HG02943 (cell line): ENCODE measurements around the gene INPP5A.
"Not testable (repeated sequence)": the region's sequence is repeated elsewhere in the genome, so short reads cannot be mapped to it uniquely, and the experiment has no call there.

ENCODE experiments used
- ATAC-seq: cut with Tn5 transposase; IDR thresholded peaks from one replicate; pipeline ENCODE4 v1.9.1; 2021; ENCODE audit warnings: mild to moderate bottlenecking, low read depth, moderate library complexity; ENCODE audit not compliant: unreplicated experiment

The INPP5A gene

GRCh38 chr10:132726951-132727350, 189.4 kb downstream of the INPP5A start:
- ATAC-seq: no peak

GRCh38 chr10:132727411-132727810, 189.8 kb downstream of the INPP5A start:
- no peak for ATAC-seq

GRCh38 chr10:132728321-132728720, 190.7 kb downstream of the INPP5A start:
- no peak for ATAC-seq

GRCh38 chr10:132728741-132729140, 191.2 kb downstream of the INPP5A start:
- ATAC-seq: no peak

GRCh38 chr10:132729810-132730572, 192.4 kb downstream of the INPP5A start:
- no peak for ATAC-seq

GRCh38 chr10:132730573-132730953, 193.0 kb downstream of the INPP5A start:
- ATAC-seq: no peak

- ATAC-seq: no peak
These were observed 194.9 kb downstream of the INPP5A start for GRCh38 chr10:132732518-132732917.

- no peak for ATAC-seq
These were observed 196.3 kb downstream of the INPP5A start for GRCh38 chr10:132733926-132734325.

GRCh38 chr10:132735341-132735775, 197.8 kb downstream of the INPP5A start:
- ATAC-seq: no peak

GRCh38 chr10:132735923-132736391, 198.4 kb downstream of the INPP5A start:
- ATAC-seq: no peak

GRCh38 chr10:132737390-132738048, 199.9 kb downstream of the INPP5A start:
- ATAC-seq: no peak

GRCh38 chr10:132738454-132739224, 201.1 kb downstream of the INPP5A start:
- ATAC-seq: no peak

GRCh38 chr10:132739225-132739613, 201.6 kb downstream of the INPP5A start:
- no peak for ATAC-seq

- ATAC-seq: no peak
These were observed 203.0 kb downstream of the INPP5A start for GRCh38 chr10:132740588-132740987.

- ATAC-seq: no peak
These were observed 204.7 kb downstream of the INPP5A start for GRCh38 chr10:132742167-132742836.

GRCh38 chr10:132742837-132743194, 205.2 kb downstream of the INPP5A start:
- ATAC-seq: no peak

GRCh38 chr10:132743196-132743924, 205.8 kb downstream of the INPP5A start:
- ATAC-seq: not testable (repeated sequence)

- ATAC-seq: no peak
These were observed 206.4 kb downstream of the INPP5A start for GRCh38 chr10:132743925-132744490.

- no peak for ATAC-seq
These were observed 207.3 kb downstream of the INPP5A start for GRCh38 chr10:132744839-132745238.

- ATAC-seq: no peak
These were observed 207.9 kb downstream of the INPP5A start for GRCh38 chr10:132745511-132745910.
